Ovary (tissue), 9 donors: ENCODE data around the gene ETV6. TPM values are rescaled to one million over a fixed set of nuclear protein-coding genes. Genes with fewer than 3 reads are reported as not detected.

Source experiments
- DNase-seq, 5 donors: peaks; one replicate each; pipeline ENCODE4 v3.0.0-alpha.2; 2019 to 2020
- H3K27ac ChIP-seq, 2 donors: fragments of 200-600 bp; one replicate each; pipeline versions ENCODE4 v1.5.1 to v1.8.0; 2019 to 2022
- H3K27me3 ChIP-seq: fragments of 200-600 bp; one replicate; pipeline ENCODE4 v1.8.0; 2022
- H3K36me3 ChIP-seq: fragments of 200-600 bp; sonication (generic); one replicate; pipeline ENCODE4 v1.5.1; 2019
- H3K4me1 ChIP-seq: one replicate; pipeline ENCODE4 v1.8.1; 2013; ENCODE audit warnings: mild to moderate bottlenecking, moderate library complexity; ENCODE audit not compliant: insufficient read depth
- H3K4me3 ChIP-seq: fragments of 200-600 bp; sonication (generic); one replicate; pipeline ENCODE4 v1.5.1; 2017
- H3K9me3 ChIP-seq, 2 donors: fragments of 200-600 bp in 1 of 2; sonication (generic) in 1 of 2; one replicate each; pipeline versions ENCODE4 v1.5.1 to v1.8.1; 2013 to 2019; ENCODE audit warnings: mild to moderate bottlenecking in 1 of 2, moderate library complexity in 1 of 2
- EP300 ChIP-seq: sonication (generic); formaldehyde crosslinking; IDR thresholded peaks from one replicate; pipeline ENCODE4 v1.6.1; 2017; ENCODE audit warnings: antibody characterized with exemption
- POLR2A ChIP-seq: fragments of 450-650 bp; IDR thresholded peaks from one replicate; pipeline ENCODE4 v1.6.1; 2017; ENCODE audit warnings: antibody characterized with exemption, mild to moderate bottlenecking, moderate library complexity
- WGBS, 3 donors: extraction: QIAGEN DNeasy Blood & Tissue Kit in 1 of 3; methylation state at CpG; one replicate each; pipeline versions ENCODE4 v1.1.5 to v1.1.7; 2013 to 2017; 5-methylcytosine and 5-hydroxymethylcytosine counted together
- intact Hi-C, 4 donors: fragments of 100-400 bp; cut with DNase I; formaldehyde crosslinking; loops; one replicate each; pipeline versions ENCODE4 v1.11.0 to v1.15.1; 2022 to 2023
- polyA plus RNA-seq, 2 donors: library from polyadenylated mRNA; stranded (reverse); fragments of 200-250 nt in 1 of 2; fragments of 350-450 nt in 1 of 2; fragmentation: Illumina TruSeq in 1 of 2; extraction: RNeasy Lipid Tissue Mini Kit (QIAGEN cat#74804) in 1 of 2; gene quantifications; one replicate each; pipeline ENCODE4 v1.2.3, GENCODE V29; 2013 to 2014
- total RNA-seq, 7 donors: library from RNA; depleted of rRNA in 2 of 7; stranded (reverse); fragments of >200 nt in 2 of 7; fragmentation: NEBNext Ultra II Directional in 3 of 7; extraction: Animal tissue kit (Norgen Biotek cat#: 25700) in 3 of 7; gene quantifications; one replicate each; pipeline versions ENCODE4 v1.1.0 to v1.2.4, GENCODE V29; 2016 to 2023
- TF ChIP-seq, protein P1 (sequence below), 3 donors: fragments of 450-650 bp in 2 of 3; fragments of 200-600 bp in 1 of 3; IDR thresholded peaks; one replicate each; pipeline versions ENCODE4 v1.5.1 to v1.8.0; 2016 to 2022; ENCODE audit warnings: antibody characterized with exemption in 3 of 3, mild to moderate bottlenecking in 1 of 3
- donor health status: DM: no; HTN: no; CAD: no; lungs with moderate emphysema.
- donor health status: DM: no; HTN: no; CAD: no.
- donor health status: Bipolar disorder and iron deficiency.
- donor health status: DM: yes; HTN: yes; CAD: no.
- donor health status: DM: no; HTN: no; CAD: no.
- donor health status: DM: yes; HTN: yes; CAD: no.

Gene ETV6
- total and polyA plus RNA-seq, 9 donors = 4.4 to 34.6 (median 18.3) TPM

DNA sequence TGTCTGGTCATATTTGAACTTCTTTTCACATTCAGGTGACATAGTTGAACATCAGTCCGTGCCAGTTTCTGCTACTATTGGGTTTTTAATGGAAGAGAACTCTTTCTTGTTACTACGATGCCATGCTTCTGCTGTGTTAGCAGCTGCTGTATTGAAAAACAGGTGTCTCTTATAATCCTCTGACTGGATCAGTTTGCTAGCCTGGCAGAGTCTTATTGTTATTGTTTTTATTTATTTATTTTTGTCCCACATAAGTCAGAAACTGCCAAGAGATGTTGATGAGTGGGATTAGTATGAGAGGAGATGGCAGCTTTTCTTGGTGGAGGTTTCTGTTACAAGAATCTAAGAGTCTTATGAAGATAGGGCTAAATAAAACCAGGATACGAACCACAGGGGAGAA lies 14.6 kb downstream of the ETV6 start:
- Histone ChIP-seq H3K9me3 (no peaks in the 10 kb centered on the region), H3K4me3 (no peak overlapping the region), H3K4me1 (no peaks in the 10 kb centered on the region), H3K27ac (no peak overlapping the region), H3K27me3 (no peaks in the 10 kb centered on the region), H3K36me3 (no peaks in the 10 kb centered on the region)
- 84 to 92% (median 92%) methylated on average over 3 of the region's 3 CpGs for WGBS, 3 donors
- intact Hi-C loops = loop anchor here in 1 of 4 donors (10.0 kb wide), 1 partner anchor 221 kb away; no protein-coding TSS in a partner anchor
- no peak for DNase-seq
- TF ChIP-seq POLR2A = no peak
- TF ChIP-seq, protein P1, sequence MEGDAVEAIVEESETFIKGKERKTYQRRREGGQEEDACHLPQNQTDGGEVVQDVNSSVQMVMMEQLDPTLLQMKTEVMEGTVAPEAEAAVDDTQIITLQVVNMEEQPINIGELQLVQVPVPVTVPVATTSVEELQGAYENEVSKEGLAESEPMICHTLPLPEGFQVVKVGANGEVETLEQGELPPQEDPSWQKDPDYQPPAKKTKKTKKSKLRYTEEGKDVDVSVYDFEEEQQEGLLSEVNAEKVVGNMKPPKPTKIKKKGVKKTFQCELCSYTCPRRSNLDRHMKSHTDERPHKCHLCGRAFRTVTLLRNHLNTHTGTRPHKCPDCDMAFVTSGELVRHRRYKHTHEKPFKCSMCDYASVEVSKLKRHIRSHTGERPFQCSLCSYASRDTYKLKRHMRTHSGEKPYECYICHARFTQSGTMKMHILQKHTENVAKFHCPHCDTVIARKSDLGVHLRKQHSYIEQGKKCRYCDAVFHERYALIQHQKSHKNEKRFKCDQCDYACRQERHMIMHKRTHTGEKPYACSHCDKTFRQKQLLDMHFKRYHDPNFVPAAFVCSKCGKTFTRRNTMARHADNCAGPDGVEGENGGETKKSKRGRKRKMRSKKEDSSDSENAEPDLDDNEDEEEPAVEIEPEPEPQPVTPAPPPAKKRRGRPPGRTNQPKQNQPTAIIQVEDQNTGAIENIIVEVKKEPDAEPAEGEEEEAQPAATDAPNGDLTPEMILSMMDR (IDR thresholded peaks at IDR 0.05) = no peak
- no peak for TF ChIP-seq EP300

DNA sequence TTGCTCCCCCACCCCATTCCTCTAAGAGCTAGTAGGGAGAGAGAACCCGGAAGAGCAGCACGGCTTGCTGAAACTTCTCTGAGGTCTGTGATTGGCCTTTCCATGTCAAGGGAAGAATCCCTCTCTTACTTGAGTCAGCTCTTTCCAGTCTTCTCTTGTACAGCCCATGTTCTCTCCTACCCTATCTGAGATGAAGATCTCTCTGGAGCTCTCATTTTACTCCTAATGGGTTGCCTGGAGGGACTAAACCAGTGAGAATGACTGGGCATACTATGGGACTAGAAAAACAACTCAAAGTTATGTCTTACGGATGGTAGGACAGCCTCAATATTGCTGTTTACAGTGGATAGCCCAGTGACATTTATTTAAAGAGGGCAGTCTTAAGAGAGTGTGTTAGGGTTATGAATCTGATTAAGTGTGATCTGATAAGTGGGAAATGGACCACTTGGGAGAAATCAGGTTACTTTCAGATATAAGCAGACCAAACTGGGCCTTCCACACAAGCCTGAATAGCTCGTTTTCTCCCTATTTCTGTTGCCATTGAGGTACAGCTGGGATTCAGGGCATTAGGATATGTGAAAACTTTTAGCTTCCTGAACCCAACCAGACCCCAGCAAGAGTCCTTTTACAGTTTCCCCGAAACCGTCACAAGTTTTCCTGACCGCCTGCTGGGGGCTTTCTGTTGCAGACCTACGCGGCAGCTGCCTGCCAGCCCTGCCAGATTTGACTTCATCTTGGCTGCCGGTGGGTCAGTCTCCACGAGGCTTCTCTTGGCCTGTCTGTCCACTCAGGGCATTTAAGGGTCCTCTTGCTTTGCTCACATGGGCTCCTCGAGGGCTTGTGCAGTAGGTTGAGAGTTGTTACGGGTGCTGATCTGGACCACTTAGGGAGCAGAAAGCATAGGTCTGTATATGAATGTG lies 16.9 kb downstream of the ETV6 start:
- DNase-seq = no peak
- no peaks in the 10 kb centered on the region for H3K36me3 ChIP-seq
- H3K4me1 ChIP-seq = no peaks in the 10 kb centered on the region
- intact Hi-C loops = loop anchor here in 1 of 4 donors (10.0 kb wide), 1 partner anchor 218 kb away; no protein-coding TSS in a partner anchor
- TF ChIP-seq POLR2A (no peak), EP300 (no peak)
- TF ChIP-seq, protein P1 (IDR thresholded peaks at IDR 0.05) = no peak
- H3K27ac ChIP-seq = no peak overlapping the region
- no peaks in the 10 kb centered on the region for H3K27me3 ChIP-seq
- 90 to 92% (median 92%) methylated on average over 13 of the region's 13 CpGs for WGBS, 3 donors
- no peaks in the 10 kb centered on the region for H3K9me3 ChIP-seq
- no peak overlapping the region for H3K4me3 ChIP-seq

DNA sequence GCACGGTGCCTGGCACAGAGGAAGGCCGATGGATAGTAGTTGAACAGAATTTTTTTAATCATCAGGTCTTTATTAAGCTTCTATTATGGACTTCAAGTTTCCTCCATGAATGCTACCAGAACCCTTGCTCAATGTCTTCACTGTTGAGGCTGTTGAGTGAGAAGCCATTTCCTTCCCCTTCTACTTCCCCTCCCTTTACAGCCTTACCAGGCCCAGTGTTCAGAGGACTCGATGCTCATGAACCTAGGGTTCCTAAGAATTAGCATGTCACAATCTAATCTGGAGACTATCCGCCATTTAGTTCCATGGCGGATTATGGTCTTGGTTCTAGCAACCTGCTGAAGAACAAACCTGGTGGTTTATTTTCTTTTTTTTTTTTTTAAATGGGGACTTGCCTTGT lies 17.7 kb downstream of the ETV6 start:
- H3K36me3 ChIP-seq = no peaks in the 10 kb centered on the region
- no peak for TF ChIP-seq EP300
- TF ChIP-seq, protein P1 (IDR thresholded peaks at IDR 0.05) = no peak
- TF ChIP-seq POLR2A = no peak
- H3K27ac ChIP-seq = no peak overlapping the region
- no peaks in the 10 kb centered on the region for H3K4me1 ChIP-seq
- 94 to 99% (median 97%) methylated on average over 5 of the region's 5 CpGs for WGBS, 3 donors
- H3K4me3 ChIP-seq = no peak overlapping the region
- intact Hi-C loops = loop anchor here in 1 of 4 donors (10.0 kb wide), 1 partner anchor 218 kb away; no protein-coding TSS in a partner anchor
- H3K27me3 ChIP-seq = no peaks in the 10 kb centered on the region
- no peaks in the 10 kb centered on the region for H3K9me3 ChIP-seq
- DNase-seq = no peak

DNA sequence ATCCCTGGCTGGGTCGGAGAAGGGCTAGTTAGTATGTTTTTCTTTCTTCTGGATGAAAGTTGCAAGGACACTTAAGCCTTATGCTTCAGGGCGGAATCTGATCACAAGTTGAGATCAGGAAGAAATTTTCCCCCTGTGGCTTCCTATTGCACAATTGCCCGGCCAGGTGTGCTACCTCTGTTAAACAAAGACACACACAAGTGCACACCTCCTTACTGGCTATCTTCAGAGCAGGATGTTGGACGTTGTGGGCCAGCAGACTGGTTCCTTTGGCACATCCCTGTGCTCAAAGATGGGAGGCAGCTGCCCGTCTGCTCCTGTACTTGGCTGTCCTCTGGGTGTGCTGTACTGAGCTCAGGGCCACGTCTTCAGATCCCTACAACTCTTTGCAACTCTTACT lies 19.1 kb downstream of the ETV6 start:
- peaks cover 7% of the 10 kb centered on the region for H3K4me1 ChIP-seq
- whole genome bisulfite sequencing, 3 donors = 75 to 81% (median 79%) methylated on average over 6 of the region's 6 CpGs
- no peak for TF ChIP-seq EP300
- no peak for TF ChIP-seq POLR2A
- TF ChIP-seq, protein P1 (IDR thresholded peaks at IDR 0.05) = no peak
- DNase-seq = no peak
- no peak overlapping the region for H3K4me3 ChIP-seq
- H3K27me3 ChIP-seq = no peaks in the 10 kb centered on the region
- intact Hi-C loops = loop anchor here in 1 of 4 donors (10.0 kb wide), 1 partner anchor 216 kb away; no protein-coding TSS in a partner anchor
- H3K27ac ChIP-seq = no peak overlapping the region
- H3K36me3 ChIP-seq = no peaks in the 10 kb centered on the region
- H3K9me3 ChIP-seq = no peaks in the 10 kb centered on the region
